Smooth muscle cell (in vitro differentiated cells): ENCODE measurements around the gene SEMA3F. TPM values are rescaled to one million over a fixed set of nuclear protein-coding genes. Genes with fewer than 3 reads are reported as not detected.

ENCODE experiments used
- DNase-seq: peaks from one replicate; lab custom pipeline; 2025; ENCODE audit not compliant: unreplicated experiment; lab: John Stamatoyannopoulos, UW
- H2AFZ ChIP-seq: fragments of 200-600 bp; sonication (generic); 2 replicates; pipeline ENCODE4 v1.6.0; 2016; ENCODE audit warnings: antibody characterized with exemption, low read depth, mild to moderate bottlenecking
- H3F3A ChIP-seq: fragments of 200-600 bp; sonication (generic); 2 replicates; pipeline ENCODE4 v1.6.0; 2017; ENCODE audit warnings: antibody characterized with exemption, low read depth
- H3K27ac ChIP-seq: fragments of 200-600 bp; sonication (generic); 2 replicates; pipeline ENCODE4 v1.5.1; 2016; ENCODE audit warnings: low read depth, mild to moderate bottlenecking
- H3K27me3 ChIP-seq: fragments of 200-600 bp; sonication (generic); 2 replicates; pipeline ENCODE4 v1.6.1; 2016; ENCODE audit warnings: low read depth, mild to moderate bottlenecking
- H3K36me3 ChIP-seq: fragments of 200-600 bp; sonication (generic); 2 replicates; pipeline ENCODE4 v1.5.1; 2016; ENCODE audit warnings: low read depth
- H3K4me1 ChIP-seq: fragments of 200-600 bp; sonication (generic); 2 replicates; pipeline ENCODE4 v1.5.1; 2016; ENCODE audit warnings: low read depth
- H3K4me2 ChIP-seq: fragments of 200-600 bp; sonication (generic); 2 replicates; pipeline ENCODE4 v1.6.0; 2016; ENCODE audit warnings: mild to moderate bottlenecking
- H3K4me3 ChIP-seq: fragments of 200-600 bp; sonication (generic); 2 replicates; pipeline ENCODE4 v1.5.1; 2016; ENCODE audit warnings: mild to moderate bottlenecking
- H3K79me2 ChIP-seq: fragments of 200-600 bp; sonication (generic); 2 replicates; pipeline ENCODE4 v1.6.0; 2016; ENCODE audit warnings: low read depth, mild to moderate bottlenecking
- H3K9ac ChIP-seq: fragments of 200-600 bp; sonication (generic); 2 replicates; pipeline ENCODE4 v1.6.0; 2016; ENCODE audit warnings: low read depth
- H3K9me3 ChIP-seq: fragments of 200-600 bp; sonication (generic); replicated peaks from 2 replicates; pipeline ENCODE4 v1.5.1; 2016; ENCODE audit warnings: low read depth
- H4K20me1 ChIP-seq: fragments of 200-600 bp; sonication (generic); 2 replicates; pipeline ENCODE4 v1.6.0; 2016; ENCODE audit warnings: low read depth
- CTCF ChIP-seq: fragments of 200-600 bp; sonication (generic); IDR thresholded peaks from 2 replicates; pipeline ENCODE4 v1.5.1; 2017; ENCODE audit warnings: borderline replicate concordance, mild to moderate bottlenecking, antibody characterized with exemption; ENCODE audit not compliant: insufficient read depth, poor library complexity, severe bottlenecking
- WGBS: methylation state at CpG from one replicate; pipeline ENCODE4 v1.1.7; 2016; ENCODE audit warnings: low lambda C conversion rate; 5-methylcytosine and 5-hydroxymethylcytosine counted together
- polyA plus RNA-seq: library from polyadenylated mRNA; unstranded; fragments of >200 nt; fragmentation: Nextera tagmentation; extraction: Ambion mirVana; gene quantifications from 2 replicates; pipeline ENCODE4 v1.2.1, GENCODE V29; 2016
- total RNA-seq: library from RNA; depleted of rRNA; stranded (reverse); fragments of >200 nt; gene quantifications from 2 replicates; pipeline ENCODE4 v1.2.3, GENCODE V29; 2014

The SEMA3F gene
- total and polyA plus RNA-seq, 2 experiments from 2014 or later: 9.2 to 16.9 TPM

- Histone ChIP-seq H3K9me3 (no peaks in the 10 kb centered on the region), H3K4me3 (no peak overlapping the region), H3K4me2 (no peak overlapping the region), H3K36me3 (peaks cover 15% of the 10 kb centered on the region), H2AFZ (no peak overlapping the region), H3K27ac (no peak overlapping the region), H3F3A (peaks cover 22% of the 10 kb centered on the region), H3K4me1 (peaks cover 17% of the 10 kb centered on the region), H3K79me2 (no peaks in the 10 kb centered on the region), H4K20me1 (peaks cover 63% of the 10 kb centered on the region), H3K9ac (no peak overlapping the region), H3K27me3 (no peaks in the 10 kb centered on the region)
- peak; percentile 15 for DNase-seq
- WGBS: 46% methylated on average over 13 of the region's 13 CpGs
- peak; percentile 79 for TF ChIP-seq CTCF
Measured at GRCh38 chr3:50121072-50122032, 33.8 kb upstream of the SEMA3F start.

GRCh38 chr3:50122071-50122470 lies 33.1 kb upstream of the SEMA3F start:
- H3K9ac ChIP-seq: no peak overlapping the region
- DNase-seq: no peak
- H3K4me1 ChIP-seq: peaks cover 23% of the 10 kb centered on the region
- peaks cover 9% of the 10 kb centered on the region for H3K36me3 ChIP-seq
- H4K20me1 ChIP-seq: peaks cover 55% of the 10 kb centered on the region
- H3K9me3 ChIP-seq: no peaks in the 10 kb centered on the region
- H2AFZ ChIP-seq: no peak overlapping the region
- H3K27me3 ChIP-seq: no peaks in the 10 kb centered on the region
- H3K79me2 ChIP-seq: no peaks in the 10 kb centered on the region
- no peak for TF ChIP-seq CTCF
- no peak overlapping the region for H3K4me2 ChIP-seq
- no peak overlapping the region for H3K4me3 ChIP-seq
- H3K27ac ChIP-seq: no peak overlapping the region
- H3F3A ChIP-seq: peaks cover 22% of the 10 kb centered on the region
- WGBS: 88% methylated on average over 2 of the region's 2 CpGs

GRCh38 chr3:50122661-50123391 lies 32.3 kb upstream of the SEMA3F start:
- Histone ChIP-seq H3K79me2 (no peaks in the 10 kb centered on the region), H3K36me3 (peaks cover 7% of the 10 kb centered on the region), H2AFZ (no peak overlapping the region), H3K4me1 (peaks cover 24% of the 10 kb centered on the region), H3K4me2 (no peak overlapping the region), H3K27me3 (no peaks in the 10 kb centered on the region), H3K4me3 (no peak overlapping the region), H4K20me1 (peaks cover 48% of the 10 kb centered on the region), H3K27ac (no peak overlapping the region), H3F3A (peaks cover 19% of the 10 kb centered on the region), H3K9ac (no peak overlapping the region), H3K9me3 (no peaks in the 10 kb centered on the region)
- WGBS: 91% methylated on average over 12 of the region's 14 CpGs
- no peak for TF ChIP-seq CTCF
- DNase-seq: no peak
